OCI-LY3 (cell line): ENCODE measurements around the gene SGMS2.

ENCODE experiments used
- EZH2phosphoT487 ChIP-seq: fragments of 200-600 bp; shearing (Covaris generic); IDR thresholded peaks from 2 replicates; pipeline ENCODE4 v1.6.1; 2018; ENCODE audit warnings: antibody characterized with exemption, mixed run types, low read depth
- TF ChIP-seq, protein P1 (sequence below): fragments of 200-600, 300-600 bp; sonication (generic); IDR thresholded peaks from 2 replicates; pipeline ENCODE4 v1.5.1; 2014; ENCODE audit warnings: antibody characterized with exemption, low read length, low read depth

DNA sequence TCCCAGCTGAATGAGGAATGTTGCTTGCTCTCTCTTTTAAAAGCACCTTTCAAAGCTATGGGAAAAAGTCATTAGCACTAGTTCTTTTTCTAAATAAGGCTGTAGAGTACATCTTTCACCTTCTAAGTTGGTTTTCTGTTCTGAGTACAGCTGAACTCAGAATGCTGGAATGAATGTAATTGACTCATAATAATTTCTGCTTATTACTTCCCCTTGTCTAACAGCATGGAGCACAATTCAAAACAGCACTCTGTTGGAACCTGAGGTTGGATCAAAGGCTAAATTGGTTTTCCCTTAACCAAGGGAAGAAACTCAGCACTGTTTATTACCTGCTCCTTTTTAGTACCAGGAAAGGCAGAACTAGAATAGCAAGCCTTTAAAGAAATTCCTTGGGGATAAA lies 73.1 kb downstream of the SGMS2 start:
- TF ChIP-seq, protein P1, sequence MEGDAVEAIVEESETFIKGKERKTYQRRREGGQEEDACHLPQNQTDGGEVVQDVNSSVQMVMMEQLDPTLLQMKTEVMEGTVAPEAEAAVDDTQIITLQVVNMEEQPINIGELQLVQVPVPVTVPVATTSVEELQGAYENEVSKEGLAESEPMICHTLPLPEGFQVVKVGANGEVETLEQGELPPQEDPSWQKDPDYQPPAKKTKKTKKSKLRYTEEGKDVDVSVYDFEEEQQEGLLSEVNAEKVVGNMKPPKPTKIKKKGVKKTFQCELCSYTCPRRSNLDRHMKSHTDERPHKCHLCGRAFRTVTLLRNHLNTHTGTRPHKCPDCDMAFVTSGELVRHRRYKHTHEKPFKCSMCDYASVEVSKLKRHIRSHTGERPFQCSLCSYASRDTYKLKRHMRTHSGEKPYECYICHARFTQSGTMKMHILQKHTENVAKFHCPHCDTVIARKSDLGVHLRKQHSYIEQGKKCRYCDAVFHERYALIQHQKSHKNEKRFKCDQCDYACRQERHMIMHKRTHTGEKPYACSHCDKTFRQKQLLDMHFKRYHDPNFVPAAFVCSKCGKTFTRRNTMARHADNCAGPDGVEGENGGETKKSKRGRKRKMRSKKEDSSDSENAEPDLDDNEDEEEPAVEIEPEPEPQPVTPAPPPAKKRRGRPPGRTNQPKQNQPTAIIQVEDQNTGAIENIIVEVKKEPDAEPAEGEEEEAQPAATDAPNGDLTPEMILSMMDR = no peak
- TF ChIP-seq EZH2phosphoT487 = no peak
